ENCODE measurements around the gene CUL5.

Gene CUL5

GRCh38 chr11:108008656-108009496, at the start of gene CUL5:
Gene CUL5 (plus strand): TSS chr11:108008898. CDS start chr11:108009349, 451 bp downstream.
- peak; percentile 75 for DNase-seq (ENCODE audit: low read depth)

GRCh38 chr11:107961480-107961879, 47.2 kb upstream of the CUL5 start:
- DNase-seq (ENCODE audit: low read depth), result no peak

GRCh38 chr11:107962181-107962580, 46.5 kb upstream of the CUL5 start:
- no peak for DNase-seq (ENCODE audit: low read depth)

- no peak for DNase-seq (ENCODE audit: low read depth)
These were observed 45.6 kb upstream of the CUL5 start for GRCh38 chr11:107963091-107963490.

GRCh38 chr11:107969219-107969618, 39.5 kb upstream of the CUL5 start:
- DNase-seq (ENCODE audit: low read depth), result no peak

- no peak for DNase-seq (ENCODE audit: low read depth)
These were observed 38.6 kb upstream of the CUL5 start for GRCh38 chr11:107970049-107970448.

- DNase-seq (ENCODE audit: low read depth), result no peak
These were observed 35.1 kb upstream of the CUL5 start for GRCh38 chr11:107973641-107974040.

- no peak for DNase-seq (ENCODE audit: low read depth)
These were observed 20.1 kb upstream of the CUL5 start for GRCh38 chr11:107988397-107989158.

GRCh38 chr11:107991868-107992414, 16.8 kb upstream of the CUL5 start:
- DNase-seq (ENCODE audit: low read depth), result no peak

GRCh38 chr11:107996006-107996776, 12.5 kb upstream of the CUL5 start:
- DNase-seq (ENCODE audit: low read depth), result no peak

GRCh38 chr11:107998761-107999160, 9.9 kb upstream of the CUL5 start:
- no peak for DNase-seq (ENCODE audit: low read depth)

GRCh38 chr11:107999759-108000455, 8.8 kb upstream of the CUL5 start:
- DNase-seq (ENCODE audit: low read depth), result no peak

GRCh38 chr11:108002476-108002875, 6.2 kb upstream of the CUL5 start:
- no peak for DNase-seq (ENCODE audit: low read depth)

GRCh38 chr11:108003623-108004022, 5.1 kb upstream of the CUL5 start:
- no peak for DNase-seq (ENCODE audit: low read depth)

- DNase-seq (ENCODE audit: low read depth), result no peak
These were observed 879 bp upstream of the CUL5 start for GRCh38 chr11:108007819-108008218.

GRCh38 chr11:108009497-108010370, 1.0 kb downstream of the CUL5 start:
- DNase-seq (ENCODE audit: low read depth), result no peak

- DNase-seq (ENCODE audit: low read depth), result no peak
These were observed 3.5 kb downstream of the CUL5 start for GRCh38 chr11:108012139-108012725.

- DNase-seq (ENCODE audit: low read depth), result no peak
These were observed 7.9 kb downstream of the CUL5 start for GRCh38 chr11:108016647-108017046.

- DNase-seq (ENCODE audit: low read depth), result no peak
These were observed 10.0 kb downstream of the CUL5 start for GRCh38 chr11:108018708-108019107.

- DNase-seq (ENCODE audit: low read depth), result no peak
These were observed 11.3 kb downstream of the CUL5 start for GRCh38 chr11:108019870-108020540.

Data from stimulated activated CD8-positive, alpha-beta memory T cell treated with anti-CD3 and anti-CD28 coated beads, Interleukin-15, amount 100 ng/mL, for 1 hour (primary cell).